Kasumi-1 (cell line): ENCODE results near the gene ECM2.

Experiments
- DNase-seq, 2 experiments: peaks; one replicate each; lab custom pipeline; 2025; lab: John Stamatoyannopoulos, UW

Gene ECM2

DNA sequence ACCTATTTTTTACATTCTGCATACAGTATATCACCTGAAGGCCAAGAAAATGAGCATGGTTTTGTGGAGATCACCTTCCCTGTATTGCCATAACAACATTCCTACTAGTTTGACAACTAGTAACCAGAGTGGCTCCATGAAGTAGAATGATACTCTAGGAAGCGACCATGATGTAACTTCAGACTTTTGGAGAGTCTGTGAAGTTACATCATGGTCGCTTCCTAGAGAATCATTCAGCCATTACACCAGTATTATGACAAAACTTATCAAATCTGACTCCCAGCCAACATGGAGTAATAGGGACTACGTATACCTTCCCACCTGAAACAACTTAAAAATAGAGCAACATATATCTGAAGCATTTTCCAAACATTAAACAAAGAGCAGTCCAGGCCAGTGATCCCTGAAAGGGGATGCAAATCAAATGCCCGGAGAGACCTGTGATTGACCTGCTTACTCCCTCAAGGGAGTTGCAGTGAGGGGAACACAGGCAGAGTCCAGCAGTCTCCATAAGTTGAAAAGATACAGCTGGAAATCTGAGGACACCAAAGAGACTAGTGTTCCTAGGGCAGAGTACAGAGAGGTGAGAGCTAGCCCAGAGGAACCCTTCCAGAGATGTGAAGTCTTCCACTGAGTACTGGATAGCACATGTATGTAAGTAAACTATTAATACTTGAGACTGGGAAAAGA lies 7.8 kb downstream of the ECM2 start:
- no peak for DNase-seq

DNA sequence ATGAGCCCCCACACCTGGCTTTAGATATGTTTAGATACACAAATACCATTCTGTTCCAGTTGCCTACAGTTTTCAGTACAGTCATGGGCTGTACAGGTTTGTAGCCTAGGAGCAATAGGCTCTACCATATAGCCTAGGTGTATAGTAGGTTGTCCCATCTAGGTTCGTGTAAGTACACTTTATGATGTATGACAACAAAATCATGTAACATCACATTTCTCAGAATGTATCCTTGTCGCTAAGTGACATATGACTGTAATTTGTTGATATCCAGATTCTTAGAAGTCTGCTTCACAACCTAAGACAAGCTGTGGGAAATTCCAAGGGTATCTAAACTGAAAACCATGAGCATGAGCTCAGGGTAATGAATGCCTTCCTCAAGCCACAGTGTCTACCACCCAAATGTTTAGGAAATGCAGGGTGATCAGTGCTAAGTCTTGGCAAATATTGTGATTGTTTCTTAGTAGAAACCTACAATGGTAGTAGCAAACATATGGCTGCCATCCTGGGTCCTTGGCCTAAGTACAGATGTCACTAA lies 8.4 kb downstream of the ECM2 start:
- DNase-seq = no peak

DNA sequence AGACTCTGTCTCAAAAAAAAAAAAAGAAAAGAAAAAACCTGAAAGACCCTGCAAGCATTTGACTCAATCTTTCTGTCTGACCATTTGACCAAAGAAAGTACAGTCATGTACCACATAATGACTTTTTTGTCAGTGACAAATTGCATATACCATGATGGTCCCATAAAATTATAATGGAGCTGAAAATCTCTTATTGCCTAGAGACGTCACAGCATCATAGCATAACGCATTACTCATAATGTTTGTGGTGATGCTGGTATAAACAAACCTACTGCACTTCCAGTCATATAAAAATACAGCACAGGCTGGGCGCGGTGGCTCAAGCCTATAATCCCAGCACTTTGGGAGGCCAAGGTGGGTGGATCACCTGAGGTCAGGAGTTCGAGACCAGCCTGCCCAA lies 10.5 kb downstream of the ECM2 start:
- DNase-seq = no peak

- DNase-seq = no peak
Measured at GRCh38 chr9:92524881-92525280, 10.9 kb downstream of the ECM2 start.

DNA sequence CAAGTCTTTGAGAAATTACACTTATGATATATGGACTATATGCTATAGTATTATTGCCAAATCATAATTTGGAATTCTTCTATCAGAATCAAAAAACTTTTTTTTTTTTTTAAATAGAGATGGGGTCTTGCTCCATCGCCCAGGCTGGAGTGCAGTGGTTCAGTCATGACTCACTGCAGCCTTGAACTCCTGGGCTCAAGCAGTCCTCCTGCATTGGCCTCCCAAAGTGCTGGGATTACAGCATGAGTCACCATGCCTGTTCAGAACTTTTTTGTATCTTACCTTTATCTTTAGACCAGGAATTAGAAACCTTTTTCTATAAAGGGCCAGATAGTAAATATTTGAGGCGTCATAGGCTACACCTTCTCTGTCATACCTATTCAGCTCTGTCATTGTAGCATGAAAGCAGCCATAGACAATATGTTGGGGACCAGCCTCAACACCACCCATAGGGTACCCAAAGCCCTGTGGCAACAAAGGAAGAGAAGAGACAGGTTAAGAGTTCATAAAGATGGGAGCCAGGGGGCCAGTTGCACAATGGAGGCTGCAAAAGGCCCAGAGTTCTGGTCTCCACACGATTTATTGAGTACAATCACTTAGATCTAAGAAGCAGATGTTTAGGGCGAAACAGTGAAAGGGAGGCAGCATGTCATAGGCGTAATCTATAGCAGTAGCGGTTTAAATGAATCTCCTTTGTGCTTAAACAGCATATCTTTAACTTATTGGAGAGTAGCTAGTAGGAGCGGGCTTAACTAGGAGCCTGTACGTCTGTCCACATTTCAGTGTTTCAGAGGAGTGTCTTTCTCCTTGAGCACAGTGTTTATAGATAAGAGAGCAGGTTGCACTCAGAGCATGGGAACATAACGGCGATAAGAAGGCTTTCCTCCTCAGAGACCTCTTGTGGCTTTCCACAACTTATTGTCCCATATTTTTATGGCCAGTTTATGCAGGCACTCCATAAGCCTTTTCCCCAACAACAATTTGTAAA lies 12.5 kb downstream of the ECM2 start:
- DNase-seq = no peak

DNA sequence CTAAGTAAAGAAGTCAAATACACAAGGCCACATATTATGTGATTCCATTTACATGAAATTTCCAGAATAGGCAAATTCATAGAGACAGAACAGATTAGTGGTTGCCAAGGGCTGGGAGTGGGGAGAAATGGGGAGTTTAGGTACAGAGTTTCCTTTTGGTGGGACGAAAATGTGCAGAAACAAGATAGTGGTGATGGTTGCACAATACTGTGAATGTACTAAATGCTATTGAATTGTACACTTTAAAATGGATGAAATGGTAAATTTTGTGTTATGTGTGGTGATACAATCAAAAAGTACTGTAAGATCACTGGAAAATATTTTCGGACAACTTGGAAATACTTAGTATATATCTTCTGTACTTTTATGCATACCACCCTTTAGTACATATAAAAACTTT lies 15.0 kb downstream of the ECM2 start:
- DNase-seq = no peak

DNA sequence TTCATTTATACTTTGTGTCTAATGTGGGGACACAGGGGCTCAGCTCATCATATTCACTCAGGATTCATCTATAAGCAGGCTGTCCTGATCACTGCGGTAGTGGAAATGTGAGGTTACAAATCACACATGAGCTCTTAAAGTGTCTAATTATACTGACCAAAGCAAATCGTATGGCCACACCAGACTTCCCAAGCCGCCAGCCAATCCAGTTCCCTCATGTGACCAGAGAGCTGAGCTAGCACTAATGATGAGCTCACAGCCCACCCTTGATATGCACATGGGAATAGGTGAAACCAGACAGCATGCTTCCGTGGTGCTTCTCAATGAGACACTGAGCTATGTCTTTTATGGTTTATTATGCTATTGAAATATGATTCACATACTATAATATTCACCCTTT lies 17.6 kb downstream of the ECM2 start:
- no peak for DNase-seq

- no peak for DNase-seq
Measured at GRCh38 chr9:92517046-92517445, 18.7 kb downstream of the ECM2 start.

DNA sequence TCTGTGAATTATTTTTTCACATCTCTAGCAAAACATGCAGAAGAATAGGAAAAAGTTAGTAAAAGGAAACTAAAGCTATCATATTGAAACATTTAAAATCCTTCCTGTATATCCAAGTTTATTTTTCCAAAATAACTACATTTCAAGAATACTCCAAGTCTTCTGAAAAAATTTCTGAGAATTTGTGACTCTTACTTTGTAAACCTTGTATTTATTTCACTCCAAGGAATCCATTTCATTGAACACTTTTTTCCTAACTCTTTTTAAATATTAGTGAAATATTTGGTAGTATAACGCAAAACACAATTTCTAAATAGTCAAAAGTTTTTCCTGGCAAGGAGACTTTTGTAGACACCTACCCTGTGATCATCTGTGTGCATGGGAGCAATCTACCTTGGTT lies 19.3 kb downstream of the ECM2 start:
- no peak for DNase-seq

GRCh38 chr9:92514635-92515034 lies 21.2 kb downstream of the ECM2 start:
- no peak for DNase-seq

GRCh38 chr9:92513349-92513748 lies 22.4 kb downstream of the ECM2 start:
- no peak for DNase-seq

DNA sequence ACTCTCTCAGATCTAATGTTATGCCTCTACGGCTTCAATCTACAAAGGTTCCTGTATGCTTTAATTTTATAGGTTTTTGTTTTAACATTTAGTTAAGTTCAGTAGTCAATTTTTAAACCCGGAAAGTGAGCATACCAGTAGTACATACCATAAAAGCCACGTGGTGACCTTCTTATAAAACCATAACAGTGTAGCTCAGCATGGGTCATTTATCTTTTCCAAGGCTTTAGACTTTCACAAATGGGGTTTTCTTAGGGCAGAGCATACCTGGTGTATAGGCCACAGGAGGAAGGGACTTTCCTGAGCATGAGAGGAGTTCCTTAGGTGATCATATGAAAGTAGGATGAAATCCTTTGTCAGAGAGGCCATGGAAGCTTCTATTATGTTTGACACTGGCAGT lies 23.2 kb downstream of the ECM2 start:
- no peak for DNase-seq

- no peak for DNase-seq
Measured at GRCh38 chr9:92510747-92511146, 25.0 kb downstream of the ECM2 start.

DNA sequence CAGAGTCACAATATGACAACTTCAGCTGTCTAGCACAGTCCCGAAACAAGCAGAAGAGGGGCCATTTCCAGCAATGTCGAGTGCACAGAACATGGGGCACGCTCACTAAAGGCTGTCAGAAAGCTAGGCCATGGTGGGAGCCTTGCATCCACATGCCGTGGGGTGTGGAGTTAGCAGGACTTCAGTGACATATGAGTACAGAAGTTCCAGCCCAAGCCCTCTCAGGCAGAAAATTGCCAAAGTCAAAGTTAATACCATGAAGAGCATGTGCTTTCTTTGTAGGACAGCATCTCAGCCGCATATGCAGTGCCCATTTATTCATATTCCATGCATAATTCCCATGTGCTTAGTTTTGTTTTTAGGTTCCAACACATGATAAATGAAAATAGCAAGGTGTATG lies 26.7 kb downstream of the ECM2 start:
- no peak for DNase-seq

DNA sequence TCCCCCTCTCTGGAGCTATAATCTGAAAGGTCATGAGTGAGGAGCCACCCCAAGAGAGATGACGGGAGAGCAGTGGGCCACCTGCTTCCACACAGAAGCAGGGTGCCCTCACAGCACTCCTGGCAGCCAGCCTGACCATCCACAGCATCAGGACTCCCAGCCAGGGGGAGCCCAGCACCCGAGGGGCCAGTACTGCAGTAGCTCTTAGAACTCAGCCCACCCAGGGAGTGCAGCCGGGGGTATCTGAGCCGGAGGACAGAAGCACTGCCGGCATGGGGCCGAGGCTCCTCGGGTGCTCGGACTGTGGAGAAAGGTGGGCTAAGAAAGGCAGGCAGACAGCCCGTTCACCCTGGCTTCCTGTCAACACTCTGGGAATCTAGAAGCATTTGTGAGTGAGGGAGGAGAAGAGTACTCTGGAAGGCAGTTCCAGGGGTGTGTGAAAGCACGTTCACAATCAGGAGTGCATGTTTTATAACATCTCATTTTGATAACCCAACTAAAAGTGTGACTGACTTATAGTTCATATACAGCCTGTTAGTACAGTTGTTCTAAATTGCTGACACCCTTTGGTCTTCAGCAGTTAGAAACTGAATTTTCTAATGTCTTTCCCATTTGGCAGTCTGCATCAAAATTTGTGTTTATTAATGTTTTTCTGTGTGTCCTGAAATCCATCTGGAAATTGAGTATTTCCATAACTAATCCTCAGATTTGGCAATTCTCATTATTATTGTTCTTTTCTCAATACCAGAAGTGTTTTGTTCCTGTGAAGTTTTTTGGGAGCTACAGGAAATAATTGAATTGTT lies 27.6 kb downstream of the ECM2 start:
- DNase-seq = no peak

DNA sequence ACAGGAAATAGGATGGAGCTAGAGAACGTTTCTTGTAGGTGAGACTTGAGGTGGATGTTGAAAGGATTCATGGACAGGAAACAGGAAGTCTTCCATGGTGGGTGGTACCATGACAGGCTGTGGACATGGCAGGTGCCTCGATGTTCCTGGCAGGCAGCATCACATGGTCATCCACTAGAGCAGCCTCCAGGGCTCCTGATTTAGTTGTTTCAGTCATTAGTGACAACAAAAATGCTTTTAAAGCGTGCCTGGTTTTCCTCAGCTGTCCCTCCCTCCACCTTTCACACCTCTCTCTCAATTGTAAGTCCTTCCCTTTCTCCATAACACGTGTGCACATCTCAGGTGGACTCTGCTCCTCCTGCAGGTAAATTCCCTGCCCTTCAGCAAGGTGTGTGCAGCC lies 28.3 kb downstream of the ECM2 start:
- no peak for DNase-seq

GRCh38 chr9:92507005-92507404 lies 28.8 kb downstream of the ECM2 start:
- DNase-seq = no peak

DNA sequence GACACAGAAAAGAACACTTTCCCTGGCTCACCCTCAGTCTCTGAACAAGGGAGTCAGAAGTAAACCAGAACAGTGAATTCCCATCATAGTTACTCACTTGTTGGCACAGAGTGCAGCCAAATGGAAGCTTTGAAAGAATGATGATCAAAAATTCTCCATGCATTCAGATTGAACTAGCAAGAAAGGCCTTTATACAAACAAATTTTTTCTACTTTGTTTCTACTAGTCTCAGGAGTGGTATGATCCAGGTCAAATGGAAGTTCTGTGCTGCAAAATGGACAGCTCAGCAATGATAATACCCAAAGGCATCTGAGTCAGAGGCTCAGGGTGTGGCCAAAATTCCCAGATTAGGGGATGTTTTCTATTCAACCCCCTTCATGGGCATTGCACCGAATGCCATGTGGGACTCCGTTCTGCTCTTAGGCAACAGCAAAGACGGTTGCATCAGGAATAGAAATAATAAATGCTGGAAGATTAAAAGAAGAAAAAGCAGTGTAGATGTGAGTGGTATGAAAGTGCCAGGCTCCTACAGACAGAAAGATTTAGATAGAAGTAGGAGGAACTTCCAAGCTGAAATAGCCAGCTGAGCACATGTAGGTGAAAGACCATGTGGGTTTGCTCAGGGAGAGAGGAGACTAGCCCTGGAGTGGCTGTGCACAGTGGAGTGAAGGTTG lies 29.5 kb downstream of the ECM2 start:
- no peak for DNase-seq

- no peak for DNase-seq
Measured at GRCh38 chr9:92504881-92505280, 30.9 kb downstream of the ECM2 start.

- DNase-seq = no peak
Measured at GRCh38 chr9:92503156-92503555, 32.6 kb downstream of the ECM2 start.

DNA sequence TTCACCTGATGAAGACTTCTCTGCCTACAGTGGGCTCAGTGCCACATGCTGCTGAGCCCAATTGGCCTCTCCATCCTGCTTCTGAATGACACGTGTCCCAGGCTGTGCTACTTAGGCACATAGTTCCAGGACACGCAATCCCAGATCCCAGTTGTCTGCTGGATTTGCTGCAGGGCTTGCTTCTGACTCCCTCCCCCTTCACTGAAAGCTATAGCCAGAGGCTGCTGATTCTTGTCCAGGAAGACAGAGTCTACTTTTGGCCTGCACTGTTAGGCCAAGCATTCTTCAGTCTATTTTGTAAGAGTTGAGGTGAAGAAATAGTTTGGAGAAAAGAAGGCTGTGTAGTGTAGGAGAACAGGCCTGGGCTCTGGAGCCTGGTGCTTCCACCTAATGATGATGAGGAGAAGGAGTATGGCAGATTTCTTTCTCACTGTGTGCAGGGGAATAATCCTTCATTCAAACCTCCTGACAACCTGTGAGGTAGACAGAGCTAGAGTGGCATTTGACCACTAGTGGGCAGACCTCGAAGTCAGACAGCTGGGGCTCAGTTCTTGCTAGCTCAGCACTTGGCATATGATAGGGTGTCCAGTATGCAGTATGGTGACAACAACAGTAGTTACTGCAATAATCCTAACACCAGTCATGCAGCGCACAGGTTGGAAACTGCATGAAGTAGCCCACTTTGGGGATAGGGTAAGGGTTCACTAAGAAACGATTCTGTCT lies 34.0 kb downstream of the ECM2 start:
- peak; percentile 32 to 41 for DNase-seq
